Keratinocyte (primary cell): ENCODE data around the gene CCR5AS.

ENCODE experiments used
- DNase-seq: peaks from one replicate; pipeline ENCODE4 v3.0.0-alpha.2; 2011; ENCODE audit warnings: low read depth, missing footprints, low spot score
- FAIRE-seq: peaks from 2 replicates; lab custom pipeline; 2011; peaks lifted over from hg19 to GRCh38; lab: Jason Lieb, UNC
- H2AFZ ChIP-seq: 2 replicates; pipeline ENCODE4 v1.6.0; 2012; ENCODE audit warnings: low read length, control low read depth, inconsistent platforms; ENCODE audit not compliant: control insufficient read depth
- H3K27ac ChIP-seq: 2 replicates; pipeline ENCODE4 v1.5.1; 2011; ENCODE audit warnings: low read length; ENCODE audit not compliant: control insufficient read depth, insufficient read depth
- H3K27me3 ChIP-seq: 3 replicates; pipeline ENCODE4 v1.6.0; 2011; ENCODE audit warnings: low read length; ENCODE audit not compliant: control insufficient read depth, insufficient read depth; ENCODE audit errors: extremely low read depth
- H3K36me3 ChIP-seq, 2 experiments: 2 replicates in 1 of 2; 3 replicates in 1 of 2; pipeline ENCODE4 v1.5.1; 2011; ENCODE audit warnings: low read length in 2 of 2, mild to moderate bottlenecking in 1 of 2; ENCODE audit not compliant: control insufficient read depth in 2 of 2, insufficient read depth in 2 of 2; ENCODE audit errors: extremely low read depth in 1 of 2
- H3K4me1 ChIP-seq: 3 replicates; pipeline ENCODE4 v1.5.1; 2011; ENCODE audit warnings: low read length; ENCODE audit not compliant: control insufficient read depth, insufficient read depth; ENCODE audit errors: extremely low read depth
- H3K4me2 ChIP-seq: 3 replicates; pipeline ENCODE4 v1.6.0; 2011; ENCODE audit warnings: low read depth, low read length; ENCODE audit not compliant: control insufficient read depth, insufficient read depth; ENCODE audit errors: extremely low read depth
- H3K4me3 ChIP-seq, 3 experiments: fragments of 200-600 bp in 1 of 3; sonication (generic) in 1 of 3; 2 replicates in 2 of 3; 3 replicates in 1 of 3; pipeline ENCODE4 v1.5.1; 2011 to 2016; ENCODE audit warnings: low read length in 3 of 3, mild to moderate bottlenecking in 3 of 3, control low read depth in 2 of 3, inconsistent platforms in 1 of 3, low read depth in 1 of 3, mixed read lengths in 1 of 3, mixed run types in 1 of 3, moderate library complexity in 1 of 3; ENCODE audit not compliant: control insufficient read depth in 2 of 3, insufficient read depth in 2 of 3; ENCODE audit errors: extremely low read depth in 1 of 3
- H3K79me2 ChIP-seq: 2 replicates; pipeline ENCODE4 v1.6.0; 2012; ENCODE audit warnings: low read length; ENCODE audit not compliant: control insufficient read depth, insufficient read depth
- H3K9ac ChIP-seq: 3 replicates; pipeline ENCODE4 v1.6.0; 2011; ENCODE audit warnings: low read length; ENCODE audit not compliant: control insufficient read depth, insufficient read depth; ENCODE audit errors: extremely low read depth
- H3K9me1 ChIP-seq: 3 replicates; pipeline ENCODE4 v1.6.0; 2011; ENCODE audit warnings: low read length; ENCODE audit not compliant: control insufficient read depth, insufficient read depth; ENCODE audit errors: extremely low read depth
- H3K9me3 ChIP-seq: 2 replicates; pipeline ENCODE4 v1.5.1; 2012; ENCODE audit warnings: low read depth, low read length; ENCODE audit not compliant: control insufficient read depth
- H4K20me1 ChIP-seq: 3 replicates; pipeline ENCODE4 v1.6.0; 2011; ENCODE audit warnings: low read length; ENCODE audit not compliant: control insufficient read depth, insufficient read depth; ENCODE audit errors: extremely low read depth
- EZH2 ChIP-seq: IDR thresholded peaks from one replicate; pipeline ENCODE4 v1.6.1; 2012; ENCODE audit warnings: inconsistent platforms, mild to moderate bottlenecking, low read length, moderate library complexity
- dilution Hi-C: fragments of 300-500 bp; cut with MboI; formaldehyde crosslinking; loops from one replicate; pipeline ENCODE4 v1.7.0; 2020; ENCODE audit warnings: low sequenced_read_pairs; ENCODE audit not compliant: extremely low pct_ligation_motif_present
- TF ChIP-seq, protein P1 (sequence below), 3 experiments: IDR thresholded peaks in 1 of 3; conservative IDR thresholded peaks in 1 of 3; optimal IDR thresholded peaks in 1 of 3; 2 replicates in 2 of 3; 3 replicates in 1 of 3; pipeline versions ENCODE3 to v1.5.1; 2011; ENCODE audit warnings: low read length in 3 of 3, mild to moderate bottlenecking in 3 of 3, moderate library complexity in 2 of 3, control low read depth in 1 of 3, inconsistent platforms in 1 of 3; ENCODE audit not compliant: insufficient read depth in 2 of 3; ENCODE audit errors: extremely low read depth in 1 of 3

The CCR5AS gene

DNA sequence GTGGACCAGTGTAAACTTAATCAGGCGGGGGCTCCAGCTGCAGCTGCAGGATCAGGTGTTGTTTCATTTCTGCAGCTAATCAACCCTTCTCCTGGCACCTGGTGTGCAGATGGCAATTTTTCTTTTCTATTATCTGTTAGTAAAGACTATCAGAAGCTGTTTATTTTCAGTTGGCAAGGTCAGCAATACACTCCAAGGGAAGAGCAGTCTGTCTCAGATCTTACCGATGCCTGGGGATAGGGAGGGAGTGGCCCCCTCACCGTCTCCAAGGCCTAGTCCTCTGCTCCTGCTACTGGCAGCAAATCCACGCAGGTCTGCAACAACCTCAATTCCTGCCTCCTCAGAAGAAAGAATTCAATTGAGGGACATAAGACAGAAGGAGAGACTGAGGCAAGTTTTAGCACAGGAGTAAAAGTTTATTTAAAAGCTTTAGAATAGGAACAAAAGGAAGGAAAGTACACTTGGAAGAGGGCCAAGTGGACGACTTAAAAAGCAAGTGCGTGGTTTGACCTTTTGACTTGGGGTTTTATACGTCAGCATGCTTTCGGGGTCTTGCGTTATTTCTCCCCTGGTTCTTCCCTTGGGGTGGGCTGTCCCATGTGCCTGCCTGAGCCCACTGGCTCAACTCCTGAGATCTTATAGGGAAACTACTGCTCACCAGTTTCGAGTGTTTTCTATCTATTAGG is 9.4 kb upstream of the CCR5AS start:
- dilution Hi-C loops: no loop called here
- TF ChIP-seq EZH2: no peak
- TF ChIP-seq, protein P1, sequence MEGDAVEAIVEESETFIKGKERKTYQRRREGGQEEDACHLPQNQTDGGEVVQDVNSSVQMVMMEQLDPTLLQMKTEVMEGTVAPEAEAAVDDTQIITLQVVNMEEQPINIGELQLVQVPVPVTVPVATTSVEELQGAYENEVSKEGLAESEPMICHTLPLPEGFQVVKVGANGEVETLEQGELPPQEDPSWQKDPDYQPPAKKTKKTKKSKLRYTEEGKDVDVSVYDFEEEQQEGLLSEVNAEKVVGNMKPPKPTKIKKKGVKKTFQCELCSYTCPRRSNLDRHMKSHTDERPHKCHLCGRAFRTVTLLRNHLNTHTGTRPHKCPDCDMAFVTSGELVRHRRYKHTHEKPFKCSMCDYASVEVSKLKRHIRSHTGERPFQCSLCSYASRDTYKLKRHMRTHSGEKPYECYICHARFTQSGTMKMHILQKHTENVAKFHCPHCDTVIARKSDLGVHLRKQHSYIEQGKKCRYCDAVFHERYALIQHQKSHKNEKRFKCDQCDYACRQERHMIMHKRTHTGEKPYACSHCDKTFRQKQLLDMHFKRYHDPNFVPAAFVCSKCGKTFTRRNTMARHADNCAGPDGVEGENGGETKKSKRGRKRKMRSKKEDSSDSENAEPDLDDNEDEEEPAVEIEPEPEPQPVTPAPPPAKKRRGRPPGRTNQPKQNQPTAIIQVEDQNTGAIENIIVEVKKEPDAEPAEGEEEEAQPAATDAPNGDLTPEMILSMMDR (optimal IDR thresholded peaks at IDR 0.05 in 1 of 3, IDR thresholded peaks at IDR 0.05 in 1 of 3, conservative IDR thresholded peaks at IDR 0.05 in 1 of 3; ENCODE audit: extremely low read depth in 1 of 3, insufficient read depth in 2 of 3, low read length in 3 of 3): no peak
- H3K4me1 ChIP-seq: no peaks in the 10 kb centered on the region
- DNase-seq (no peak), FAIRE-seq (no peak)
- no peaks in the 10 kb centered on the region for H3K27me3 ChIP-seq
- H2AFZ ChIP-seq: no peak overlapping the region
- H3K4me2 ChIP-seq: no peak overlapping the region
- H3K4me3 ChIP-seq: no peak overlapping the region
- no peaks in the 10 kb centered on the region for H3K9me1 ChIP-seq
- H3K9ac ChIP-seq: no peak overlapping the region
- H4K20me1 ChIP-seq: no peaks in the 10 kb centered on the region
- no peaks in the 10 kb centered on the region for H3K9me3 ChIP-seq
- H3K27ac ChIP-seq: no peak overlapping the region
- no peaks in the 10 kb centered on the region for H3K79me2 ChIP-seq
- no peaks in the 10 kb centered on the region for H3K36me3 ChIP-seq

DNA sequence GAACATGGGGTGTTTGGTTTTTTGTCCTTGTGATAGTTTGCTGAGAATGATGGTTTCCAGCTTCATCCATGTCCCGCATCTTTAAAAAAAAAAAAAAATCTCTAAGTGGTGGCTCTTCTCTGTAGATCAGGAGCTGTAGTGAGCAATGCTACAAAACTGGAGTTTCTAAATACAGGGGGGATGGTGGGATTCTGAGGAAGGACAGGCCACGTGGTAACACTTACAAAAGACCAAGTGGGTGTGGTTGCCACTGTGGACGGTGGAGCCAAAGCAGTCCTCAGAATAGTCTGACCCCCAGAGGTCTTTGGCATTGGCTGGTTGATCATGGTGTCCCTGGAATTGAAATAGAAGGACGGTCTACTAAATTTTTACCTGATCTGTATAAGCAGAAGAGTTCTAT is 7.9 kb upstream of the CCR5AS start:
- no peak overlapping the region for H3K27ac ChIP-seq
- no peak overlapping the region for H2AFZ ChIP-seq
- dilution Hi-C loops: no loop called here
- no peaks in the 10 kb centered on the region for H4K20me1 ChIP-seq
- no peak overlapping the region for H3K4me3 ChIP-seq
- no peaks in the 10 kb centered on the region for H3K9me1 ChIP-seq
- no peaks in the 10 kb centered on the region for H3K36me3 ChIP-seq
- H3K27me3 ChIP-seq: no peaks in the 10 kb centered on the region
- H3K9ac ChIP-seq: no peak overlapping the region
- H3K4me1 ChIP-seq: no peaks in the 10 kb centered on the region
- H3K79me2 ChIP-seq: no peaks in the 10 kb centered on the region
- no peak for FAIRE-seq
- no peaks in the 10 kb centered on the region for H3K9me3 ChIP-seq
- H3K4me2 ChIP-seq: no peak overlapping the region
- TF ChIP-seq EZH2: no peak
- TF ChIP-seq, protein P1 (optimal IDR thresholded peaks at IDR 0.05 in 1 of 3, IDR thresholded peaks at IDR 0.05 in 1 of 3, conservative IDR thresholded peaks at IDR 0.05 in 1 of 3; ENCODE audit: extremely low read depth in 1 of 3, insufficient read depth in 2 of 3, low read length in 3 of 3): no peak
- DNase-seq: no peak
